Measurements from ENCODE around the gene FMN1. TPM values are rescaled to one million over a fixed set of nuclear protein-coding genes. Genes with fewer than 3 reads are reported as not detected.

The FMN1 gene
- total and polyA plus RNA-seq, 2 of the 13 experiments (the other 11 are each of a cell fraction or from before 2014, with no cell fraction given) = 0.20 to 0.60 TPM

GRCh38 chr15:32746116-32746857 is 448.2 kb downstream of the FMN1 start:
- H4K20me1 ChIP-seq (ENCODE audit: insufficient read depth, low read length) = no peaks in the 10 kb centered on the region
- TF ChIP-seq SP1 (IDR thresholded peaks at IDR 0.05) (no peak), SP1 (CRISPR knock-in tag; IDR thresholded peaks at IDR 0.05) (no peak), MYNN (CRISPR knock-in tag; IDR thresholded peaks at IDR 0.05; ENCODE audit: low read depth) (no peak), TRIM24 (CRISPR knock-in tag; IDR thresholded peaks at IDR 0.05) (no peak), ZFX (CRISPR knock-in tag; IDR thresholded peaks at IDR 0.05; ENCODE audit: low read depth) (no peak), ZBTB20 (CRISPR knock-in tag; IDR thresholded peaks at IDR 0.05; ENCODE audit: borderline replicate concordance, low read depth) (no peak), ZSCAN21 (CRISPR knock-in tag; IDR thresholded peaks at IDR 0.05; ENCODE audit: borderline replicate concordance) (no peak), MXD1 (CRISPR knock-in tag; IDR thresholded peaks at IDR 0.05) (no peak), ZNF761 (CRISPR knock-in tag; conservative IDR thresholded peaks at IDR 0.05) (no peak), AFF4 (CRISPR knock-in tag; IDR thresholded peaks at IDR 0.05) (no peak), ZFYVE20 (CRISPR knock-in tag; IDR thresholded peaks at IDR 0.05; ENCODE audit: borderline replicate concordance, low read depth) (no peak), HIVEP1 (CRISPR knock-in tag; IDR thresholded peaks at IDR 0.05) (no peak), ZNF564 (CRISPR knock-in tag; IDR thresholded peaks at IDR 0.05) (no peak)
- H2AFZ ChIP-seq (ENCODE audit: low read length) = no peak overlapping the region
- no peak for DNase-seq (ENCODE audit: low spot score)
- no peaks in the 10 kb centered on the region; a peak in 1 of 5 replicates for H3K27me3 ChIP-seq (ENCODE audit: control insufficient read depth in 1 of 2, insufficient read depth in 2 of 2, low read length in 2 of 2)
- ChIA-PET POLR2A (no interaction called here), CTCF (ENCODE audit: low intra/inter-chr PET ratio, low total read pairs) (no interaction called here)
- no peak overlapping the region for H3K9ac ChIP-seq (ENCODE audit: insufficient read depth, low read depth, low read length)
- in situ Hi-C loops (cut with HindIII; ENCODE audit: extremely low pct_ligation_motif_present, low pct_unique_long_range_greater_than_20kb) = no loop called here
- H3K36me3 ChIP-seq (replicated peaks in 1 of 2; ENCODE audit: control insufficient read depth in 1 of 2, insufficient read depth in 2 of 2, low read length in 2 of 2) = no peaks in the 10 kb centered on the region
- no peak overlapping the region for H3K4me3 ChIP-seq (replicated peaks in 1 of 3; ENCODE audit: insufficient read depth in 1 of 3, low read depth in 2 of 3, low read length in 3 of 3)
- no peak for ATAC-seq
- intact Hi-C loops (cut with micrococcal nuclease; ENCODE audit: unreplicated experiment) = no loop called here
- WGBS (ENCODE audit: low lambda C conversion rate) = 51% methylated on average over 4 of the region's 4 CpGs
- H3K4me1 ChIP-seq (ENCODE audit: insufficient read depth, low read length) = no peaks in the 10 kb centered on the region
- H3K9me3 ChIP-seq (ENCODE audit: low read length) = 0 out of 2 replicates have a peak, but pooled peaks cover 4% of the 10 kb centered on the region
- BruUV-seq (replicated peaks) = no TSS peak
- H3K79me2 ChIP-seq (ENCODE audit: insufficient read depth, low read length) = no peaks in the 10 kb centered on the region
- H3K4me2 ChIP-seq (ENCODE audit: low read depth, low read length) = no peak overlapping the region
- no peak for FAIRE-seq
- no peak overlapping the region for H3K27ac ChIP-seq (ENCODE audit: extremely low read length, insufficient read depth, low read length)

All from HepG2 (cell line).